ENCODE data around the gene PAM.

DNA sequence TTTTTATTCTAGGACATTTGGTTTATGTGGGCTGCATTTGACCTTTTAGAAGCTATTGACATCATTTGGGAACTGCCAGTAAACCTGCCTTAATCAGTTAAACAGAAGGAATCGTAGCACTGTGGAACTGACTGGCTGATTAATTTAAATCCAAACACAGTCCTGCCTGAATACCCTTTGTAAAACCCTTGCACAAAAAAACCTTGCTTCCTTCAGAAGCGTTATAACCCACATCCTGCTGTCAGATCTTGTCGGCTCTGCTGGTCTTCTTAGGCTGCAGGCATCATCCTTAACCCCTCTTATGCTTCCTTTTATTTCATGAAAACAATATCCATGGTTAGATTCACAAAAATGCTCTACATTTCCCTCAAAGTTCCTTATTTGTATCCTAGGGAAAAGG, 46.3 kb downstream of the PAM start:
- no peak for TF ChIP-seq POLR2AphosphoS5 (IDR thresholded peaks at IDR 0.05)
- TF ChIP-seq, protein P1, sequence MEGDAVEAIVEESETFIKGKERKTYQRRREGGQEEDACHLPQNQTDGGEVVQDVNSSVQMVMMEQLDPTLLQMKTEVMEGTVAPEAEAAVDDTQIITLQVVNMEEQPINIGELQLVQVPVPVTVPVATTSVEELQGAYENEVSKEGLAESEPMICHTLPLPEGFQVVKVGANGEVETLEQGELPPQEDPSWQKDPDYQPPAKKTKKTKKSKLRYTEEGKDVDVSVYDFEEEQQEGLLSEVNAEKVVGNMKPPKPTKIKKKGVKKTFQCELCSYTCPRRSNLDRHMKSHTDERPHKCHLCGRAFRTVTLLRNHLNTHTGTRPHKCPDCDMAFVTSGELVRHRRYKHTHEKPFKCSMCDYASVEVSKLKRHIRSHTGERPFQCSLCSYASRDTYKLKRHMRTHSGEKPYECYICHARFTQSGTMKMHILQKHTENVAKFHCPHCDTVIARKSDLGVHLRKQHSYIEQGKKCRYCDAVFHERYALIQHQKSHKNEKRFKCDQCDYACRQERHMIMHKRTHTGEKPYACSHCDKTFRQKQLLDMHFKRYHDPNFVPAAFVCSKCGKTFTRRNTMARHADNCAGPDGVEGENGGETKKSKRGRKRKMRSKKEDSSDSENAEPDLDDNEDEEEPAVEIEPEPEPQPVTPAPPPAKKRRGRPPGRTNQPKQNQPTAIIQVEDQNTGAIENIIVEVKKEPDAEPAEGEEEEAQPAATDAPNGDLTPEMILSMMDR (IDR thresholded peaks at IDR 0.05): no peak
